HL-60 (cell line): ENCODE data around the gene VRK2.

Experiments
- CTCF ChIP-seq: IDR thresholded peaks from one replicate; pipeline ENCODE4 v1.5.1; 2011; ENCODE audit warnings: low read length, control low read depth, inconsistent platforms; ENCODE audit not compliant: insufficient read depth
- POLR2AphosphoS5 ChIP-seq: IDR thresholded peaks from 2 replicates; pipeline ENCODE4 v1.6.1; 2012; ENCODE audit warnings: low read depth

DNA sequence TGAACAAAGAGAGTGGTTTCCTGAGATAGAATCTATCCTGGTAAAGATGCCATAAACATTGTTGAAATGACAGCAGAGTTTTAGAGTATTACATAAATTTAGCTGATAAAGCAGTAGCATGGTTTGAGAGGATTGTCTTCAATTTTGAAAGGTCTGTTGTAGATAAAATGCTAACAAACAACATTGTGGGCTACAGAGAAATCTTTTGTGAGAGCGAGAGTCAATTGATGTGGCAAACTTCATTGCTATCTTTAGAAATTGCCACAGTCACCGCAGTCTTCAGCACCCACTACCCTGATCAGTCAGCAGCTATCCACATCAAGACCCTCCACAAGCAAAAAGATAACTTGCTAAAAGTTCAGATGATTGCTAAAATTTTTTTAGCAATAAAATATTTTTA, 17.5 kb downstream of the VRK2 start:
- TF ChIP-seq CTCF (no peak), POLR2AphosphoS5 (no peak)
